ENCODE measurements around the gene FHIP2A.
"Not testable (repeated sequence)": the region's sequence is repeated elsewhere in the genome, so short reads cannot be mapped to it uniquely, and the experiment has no call there.

Gene FHIP2A

GRCh38 chr10:114811862-114812261 lies 9.7 kb upstream of the FHIP2A start:
- in situ Hi-C loops (cut with MboI; ENCODE audit: low sequenced_read_pairs) = no loop called here

GRCh38 chr10:114815791-114816190 lies 5.8 kb upstream of the FHIP2A start:
- in situ Hi-C loops (cut with MboI; ENCODE audit: low sequenced_read_pairs) = no loop called here

- in situ Hi-C loops (cut with MboI; ENCODE audit: low sequenced_read_pairs) = no loop called here
Measured at GRCh38 chr10:114816308-114816707, 5.3 kb upstream of the FHIP2A start.

GRCh38 chr10:114819322-114819721 lies 2.3 kb upstream of the FHIP2A start:
- in situ Hi-C loops (cut with MboI; ENCODE audit: low sequenced_read_pairs) = no loop called here

GRCh38 chr10:114821915-114822443 lies 399 bp downstream of the FHIP2A start:
- in situ Hi-C loops (cut with MboI; ENCODE audit: low sequenced_read_pairs) = no loop called here

- in situ Hi-C loops (cut with MboI; ENCODE audit: low sequenced_read_pairs) = no loop called here
Measured at GRCh38 chr10:114822444-114823076, 980 bp downstream of the FHIP2A start.

- in situ Hi-C loops (cut with MboI; ENCODE audit: low sequenced_read_pairs) = no loop called here
Measured at GRCh38 chr10:114823077-114823463, 1.5 kb downstream of the FHIP2A start.

- in situ Hi-C loops (cut with MboI; ENCODE audit: low sequenced_read_pairs) = no loop called here
Measured at GRCh38 chr10:114824391-114824790, 2.8 kb downstream of the FHIP2A start.

- in situ Hi-C loops (cut with MboI; ENCODE audit: low sequenced_read_pairs) = no loop called here
Measured at GRCh38 chr10:114825513-114826253, 4.1 kb downstream of the FHIP2A start.

- in situ Hi-C loops (cut with MboI; ENCODE audit: low sequenced_read_pairs) = no loop called here
Measured at GRCh38 chr10:114829160-114829909, 7.8 kb downstream of the FHIP2A start.

GRCh38 chr10:114831186-114831867 lies 9.7 kb downstream of the FHIP2A start:
- in situ Hi-C loops (cut with MboI; ENCODE audit: low sequenced_read_pairs) = no loop called here

- in situ Hi-C loops (cut with MboI; ENCODE audit: low sequenced_read_pairs) = no loop called here
Measured at GRCh38 chr10:114837690-114838089, 16.1 kb downstream of the FHIP2A start.

- in situ Hi-C loops (cut with MboI; ENCODE audit: low sequenced_read_pairs) = no loop called here
Measured at GRCh38 chr10:114839901-114840300, 18.3 kb downstream of the FHIP2A start.

- in situ Hi-C loops (cut with MboI; ENCODE audit: low sequenced_read_pairs) = no loop called here
Measured at GRCh38 chr10:114845978-114846693, 24.6 kb downstream of the FHIP2A start.

GRCh38 chr10:114847517-114847916 lies 25.9 kb downstream of the FHIP2A start:
- in situ Hi-C loops (cut with MboI; ENCODE audit: low sequenced_read_pairs) = not testable (repeated sequence)

- in situ Hi-C loops (cut with MboI; ENCODE audit: low sequenced_read_pairs) = no loop called here
Measured at GRCh38 chr10:114849674-114850073, 28.1 kb downstream of the FHIP2A start.

- in situ Hi-C loops (cut with MboI; ENCODE audit: low sequenced_read_pairs) = no loop called here
Measured at GRCh38 chr10:114850126-114850525, 28.5 kb downstream of the FHIP2A start.

GRCh38 chr10:114851336-114851735 lies 29.8 kb downstream of the FHIP2A start:
- in situ Hi-C loops (cut with MboI; ENCODE audit: low sequenced_read_pairs) = no loop called here

GRCh38 chr10:114852197-114852596 lies 30.6 kb downstream of the FHIP2A start:
- in situ Hi-C loops (cut with MboI; ENCODE audit: low sequenced_read_pairs) = no loop called here

- in situ Hi-C loops (cut with MboI; ENCODE audit: low sequenced_read_pairs) = no loop called here
Measured at GRCh38 chr10:114854906-114855305, 33.3 kb downstream of the FHIP2A start.
